DMS79 treated with DMSO at 0.1 percent for 48 hours (cell line): ENCODE results near the gene IL36B.
"Not testable (repeated sequence)": the region's sequence is repeated elsewhere in the genome, so short reads cannot be mapped to it uniquely, and the experiment has no call there.

Experiments used
- DNase-seq: peaks from one replicate; lab custom pipeline; 2025; lab: John Stamatoyannopoulos, UW

IL36B gene

DNA sequence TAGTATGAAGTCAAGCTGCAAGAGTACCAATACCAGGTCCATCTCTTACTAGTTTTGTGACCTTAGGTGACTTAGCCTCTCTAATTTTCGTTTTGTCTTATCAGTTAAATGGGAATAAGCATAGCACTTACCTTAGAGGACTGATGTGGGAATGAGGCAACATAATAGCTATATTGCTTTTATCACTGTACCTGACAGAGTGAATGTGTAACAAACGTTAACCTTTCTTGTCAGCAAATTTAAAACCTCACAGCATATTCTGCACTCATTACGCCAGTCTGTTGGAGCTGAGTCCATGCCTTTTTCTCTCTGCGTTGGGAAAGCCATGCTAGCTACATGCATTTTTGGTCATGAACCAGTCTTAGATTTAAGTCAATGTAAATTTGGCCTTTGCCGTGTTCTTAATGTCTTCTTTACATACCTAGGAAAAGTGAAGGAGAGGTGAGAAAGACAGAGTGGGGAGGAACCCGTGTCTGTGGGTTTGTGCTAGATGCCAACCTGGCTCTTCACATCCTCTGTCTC lies at the start of gene IL36B:
Gene IL36B, minus strand, starts transcription at position 472 of the 522 bp plus-strand sequence.
- DNase-seq, result no peak

DNA sequence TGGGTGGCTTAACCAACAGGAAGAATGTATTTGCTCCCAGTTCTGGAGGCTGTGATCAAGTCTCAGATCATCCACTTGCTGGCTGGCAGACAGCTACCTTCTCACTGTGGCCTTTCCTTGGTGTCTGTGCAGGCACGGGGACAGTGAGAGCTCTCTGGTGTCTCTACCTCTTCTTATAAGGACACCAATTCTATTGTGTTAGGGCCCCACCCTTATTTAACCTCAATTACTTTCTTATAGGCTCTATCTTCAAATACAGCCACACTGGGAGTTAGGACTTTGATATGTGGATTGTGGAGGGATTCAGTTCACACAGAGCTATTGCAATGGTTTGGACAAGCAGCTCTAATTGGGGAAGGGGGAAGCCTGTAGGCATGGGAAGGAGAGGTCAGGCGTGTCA lies 49.5 kb upstream of the IL36B start:
- no peak for DNase-seq

DNA sequence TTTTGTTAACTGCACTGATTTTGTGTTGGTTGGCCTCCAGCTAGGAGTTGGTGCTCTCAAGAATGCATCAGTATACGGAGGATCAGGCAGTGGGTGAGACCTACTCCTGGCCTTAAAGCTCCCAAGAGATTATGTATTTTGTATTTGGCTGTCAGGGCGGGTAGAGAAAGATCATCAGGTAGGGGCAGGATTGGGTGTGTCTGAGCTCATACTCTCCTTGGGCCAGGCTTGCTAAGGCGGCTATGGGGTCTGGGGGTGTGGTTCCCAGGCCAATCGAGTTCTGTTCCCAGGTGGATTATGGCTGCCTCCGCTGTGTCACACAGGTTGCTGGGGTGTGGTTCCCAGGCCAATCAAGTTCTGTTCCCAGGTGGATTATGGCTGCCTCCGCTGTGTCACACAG lies 45.9 kb upstream of the IL36B start:
- no peak for DNase-seq

DNA sequence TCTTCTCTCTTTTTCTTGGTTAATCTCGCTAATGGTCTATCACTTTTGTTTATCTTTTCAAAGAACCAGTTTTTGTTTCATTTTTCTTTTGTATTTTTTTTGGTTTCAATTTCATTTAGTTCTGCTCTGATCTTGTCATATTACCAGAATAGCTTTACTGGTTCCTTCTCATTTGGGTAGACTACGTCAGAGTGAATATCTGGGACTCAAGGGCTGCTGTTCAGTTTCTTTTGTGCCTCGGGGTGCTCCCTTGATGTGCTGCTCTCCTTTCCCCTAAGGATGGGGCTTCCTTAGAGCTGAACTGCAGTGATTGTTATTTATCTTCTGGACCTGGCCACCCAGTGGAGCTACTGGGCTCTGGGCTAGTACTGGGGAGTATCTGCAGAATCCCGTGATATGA lies 45.4 kb upstream of the IL36B start:
- DNase-seq, result no peak

DNA sequence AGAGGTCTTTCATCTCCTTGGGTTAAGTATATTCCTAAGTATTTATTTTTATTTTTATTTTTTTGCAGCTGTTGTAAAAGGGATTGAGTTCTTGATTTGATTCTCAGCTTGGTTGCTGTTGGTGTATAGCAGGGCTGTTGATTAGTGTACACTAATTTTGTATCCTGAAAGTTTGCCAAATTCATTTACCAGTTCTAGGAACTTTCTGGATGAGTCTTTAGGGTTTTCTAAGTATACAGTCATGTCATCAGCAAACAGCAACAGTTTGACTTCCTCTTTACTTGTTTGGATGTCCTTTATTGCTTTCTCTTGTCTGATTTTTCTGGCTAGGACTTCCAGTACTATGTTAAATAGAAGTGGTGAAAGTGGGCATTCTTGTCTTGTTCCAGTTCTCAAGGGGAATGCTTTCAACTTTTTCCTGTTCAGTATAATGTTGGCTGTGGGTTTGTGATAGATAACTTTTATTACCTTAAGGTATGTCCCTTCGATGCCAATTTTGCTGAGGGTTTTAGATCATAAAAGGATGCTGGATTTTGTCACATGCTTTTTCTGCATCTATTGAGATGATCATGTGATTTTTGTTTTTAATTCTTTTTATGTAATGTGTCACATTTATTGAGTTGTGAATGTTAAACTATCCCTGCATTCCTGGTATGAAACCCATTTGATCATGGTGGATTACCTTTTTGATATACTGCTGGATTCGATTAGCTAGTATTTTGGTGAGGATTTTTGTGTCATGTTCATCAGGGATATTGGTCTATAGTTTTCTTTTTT lies 44.4 kb upstream of the IL36B start:
- not testable (repeated sequence) for DNase-seq

DNA sequence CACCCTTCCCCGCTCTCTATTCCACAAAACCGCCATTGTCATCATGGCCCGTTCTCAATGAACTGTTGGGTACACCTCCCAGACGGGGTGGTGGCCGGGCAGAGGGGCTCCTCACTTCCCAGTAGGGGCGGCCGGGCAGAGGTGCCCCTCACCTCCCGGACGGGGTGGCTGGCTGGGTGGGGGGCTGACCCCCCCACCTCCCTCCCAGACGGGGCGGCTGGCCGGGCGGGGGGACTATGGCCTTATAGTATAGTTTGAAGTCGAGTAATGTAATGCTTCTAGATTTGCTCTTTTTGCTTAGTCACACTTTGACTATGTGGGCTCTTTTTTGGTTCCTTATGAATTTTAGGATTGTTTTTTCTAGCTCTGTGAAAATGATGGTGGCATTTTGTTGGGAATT lies 43.6 kb upstream of the IL36B start:
- not testable (repeated sequence) for DNase-seq

DNA sequence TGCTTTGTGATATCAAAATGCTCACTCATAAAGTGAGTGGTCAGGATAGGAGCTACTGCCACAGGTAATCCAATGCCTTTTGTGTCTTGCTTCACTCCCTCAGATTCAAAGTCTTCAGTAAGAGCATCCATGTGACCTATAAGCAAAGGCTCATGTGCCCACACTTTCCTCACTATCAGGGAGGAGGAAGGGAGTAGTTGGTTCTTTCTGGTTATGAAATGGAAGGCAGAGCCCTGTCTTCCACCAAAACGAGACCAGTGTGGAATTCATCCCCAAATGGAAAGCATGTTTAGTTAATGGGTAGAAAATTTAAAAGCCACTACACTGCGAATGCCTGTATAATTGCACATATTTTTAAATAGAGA lies 40.9 kb upstream of the IL36B start:
- no peak for DNase-seq

DNA sequence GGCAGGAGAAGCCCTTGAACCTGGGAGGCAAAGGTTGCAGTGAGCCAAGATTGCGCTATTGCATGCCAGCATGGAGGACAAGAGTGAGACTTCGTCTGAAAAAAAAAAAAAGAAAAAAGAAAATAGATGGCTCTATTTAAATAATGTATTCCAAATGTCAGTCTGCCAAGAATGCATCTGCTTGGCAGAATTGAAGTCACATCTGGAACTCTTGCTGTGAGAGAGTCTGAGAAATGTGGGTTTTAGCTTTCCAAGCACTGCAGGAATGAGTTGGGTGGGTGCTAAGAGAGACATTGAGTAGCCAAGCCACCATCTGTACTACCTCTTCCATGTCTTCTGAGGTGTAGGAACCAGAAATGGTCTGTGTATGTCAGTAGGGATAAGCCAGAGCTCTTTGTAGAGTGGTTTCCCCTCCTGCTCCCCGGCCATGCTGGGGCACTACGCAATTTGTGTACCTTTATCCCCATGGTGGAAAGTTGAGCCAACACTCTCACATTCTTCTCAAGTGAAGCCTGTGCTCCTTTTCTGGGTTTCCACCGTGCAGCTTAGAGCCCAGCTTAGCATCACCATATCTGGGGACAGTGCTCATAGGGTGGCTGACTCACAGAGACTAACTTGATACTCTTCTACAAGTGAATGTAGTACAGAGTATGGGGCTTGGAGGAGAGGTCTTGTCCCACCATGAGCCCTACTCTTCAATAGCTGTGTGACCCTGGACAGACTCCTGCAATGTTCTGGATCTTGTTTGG lies 40.4 kb upstream of the IL36B start:
- no peak for DNase-seq

DNA sequence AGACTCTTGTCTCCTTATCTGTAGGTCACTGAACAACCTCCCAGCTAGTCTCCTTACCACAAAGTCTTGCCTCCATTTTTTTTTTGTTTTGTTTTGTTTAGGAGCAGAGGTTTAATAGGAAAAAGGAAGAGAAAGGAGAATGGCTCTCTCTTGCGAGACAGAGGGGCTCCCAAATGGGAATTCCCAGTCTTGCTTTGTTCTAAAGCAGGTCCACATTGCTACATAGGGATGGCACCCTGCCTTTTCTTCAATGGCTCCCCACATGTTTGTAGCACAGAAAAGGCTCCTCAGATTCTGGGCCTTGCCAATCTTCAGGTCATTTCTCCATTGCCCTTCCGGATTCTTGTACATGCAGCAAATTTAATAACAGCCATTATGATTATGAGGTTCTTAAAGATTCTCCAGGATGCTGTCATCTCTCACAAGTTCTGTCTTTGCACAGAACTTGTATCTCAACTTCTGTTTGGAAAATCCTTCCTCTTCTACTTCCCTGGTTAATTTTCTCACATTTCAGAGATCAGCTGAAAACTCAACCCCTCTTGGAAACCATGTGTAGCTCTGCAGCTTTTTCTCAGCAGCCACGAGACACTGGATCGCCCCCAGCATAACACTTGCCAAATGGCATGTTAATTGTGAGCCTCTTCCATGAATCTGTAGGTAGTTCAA lies 38.7 kb upstream of the IL36B start:
- no peak for DNase-seq

DNA sequence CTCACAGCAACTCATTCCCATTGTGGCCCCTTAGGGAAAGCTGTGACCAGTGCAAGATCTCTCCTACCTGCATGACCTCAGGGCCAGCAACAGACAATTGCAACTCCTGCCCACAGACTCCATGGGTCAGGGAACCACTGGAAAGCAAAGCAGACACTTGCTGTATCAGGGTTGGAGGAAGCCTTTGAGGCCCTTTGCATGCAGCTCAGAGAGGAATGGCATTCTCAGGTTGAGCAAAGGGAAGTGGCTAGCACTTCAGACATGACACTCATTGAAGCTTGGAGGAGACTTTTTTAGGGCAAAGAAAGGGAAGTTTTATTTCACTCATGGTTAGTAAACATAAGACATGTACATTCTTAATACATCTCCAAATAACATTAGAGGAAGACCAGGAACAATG lies 37.2 kb upstream of the IL36B start:
- no peak for DNase-seq

DNA sequence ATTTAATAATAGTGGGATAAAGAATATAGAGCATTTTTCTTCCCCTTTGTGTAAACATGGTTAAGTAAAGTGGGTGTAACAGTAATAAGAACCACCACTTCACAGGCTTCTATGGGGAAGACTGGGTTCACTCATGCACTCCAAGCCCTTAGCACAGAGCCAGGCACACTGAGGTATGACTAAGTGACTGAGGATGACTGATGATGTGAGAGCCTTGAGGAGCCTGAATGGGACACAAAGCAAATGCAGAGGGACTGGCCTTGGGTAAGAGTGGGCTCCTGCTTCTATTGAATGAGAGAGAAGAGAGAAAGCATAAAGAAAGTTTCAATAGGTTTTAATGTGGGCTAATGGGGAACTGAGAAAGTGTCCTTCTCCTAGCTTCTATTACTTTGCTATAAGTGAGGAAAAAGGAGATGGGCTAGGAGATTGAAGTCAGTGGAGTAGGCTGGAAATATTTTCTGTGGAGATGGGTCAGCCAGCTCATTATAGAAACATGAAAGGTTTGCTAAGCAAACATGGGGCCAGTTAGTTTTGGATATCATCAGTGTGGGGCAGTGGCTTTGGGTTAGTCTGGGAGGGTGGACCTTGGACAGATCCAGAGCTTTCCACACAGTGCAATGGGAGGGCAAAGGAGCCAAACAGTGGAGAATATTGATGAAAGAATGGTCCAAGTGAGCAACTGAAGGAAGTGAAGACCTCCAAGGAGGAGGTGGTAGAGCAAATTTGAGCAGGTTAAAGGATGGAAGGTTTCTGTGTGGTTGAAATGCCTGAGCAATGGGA lies 35.7 kb upstream of the IL36B start:
- peak; percentile 9 for DNase-seq

DNA sequence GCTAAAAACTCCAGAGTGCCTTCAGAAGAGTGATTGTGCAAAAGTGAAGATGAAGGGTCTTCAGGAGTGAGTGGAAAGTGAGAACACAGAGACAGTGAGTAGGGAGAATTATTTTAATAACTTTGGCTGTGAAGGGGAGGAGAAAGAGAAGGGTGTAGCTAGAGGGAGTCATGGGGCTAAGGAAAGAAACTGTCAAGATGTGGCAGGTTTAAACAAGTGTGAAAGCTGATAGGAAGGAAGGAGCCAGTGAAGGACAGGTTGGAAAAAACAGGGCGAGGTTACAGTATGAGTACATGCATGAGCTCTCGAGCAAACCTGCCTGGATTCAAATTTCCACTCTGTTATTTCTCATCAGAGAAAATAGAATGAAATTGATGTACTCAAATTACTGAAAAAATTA lies 32.9 kb upstream of the IL36B start:
- DNase-seq, result no peak

DNA sequence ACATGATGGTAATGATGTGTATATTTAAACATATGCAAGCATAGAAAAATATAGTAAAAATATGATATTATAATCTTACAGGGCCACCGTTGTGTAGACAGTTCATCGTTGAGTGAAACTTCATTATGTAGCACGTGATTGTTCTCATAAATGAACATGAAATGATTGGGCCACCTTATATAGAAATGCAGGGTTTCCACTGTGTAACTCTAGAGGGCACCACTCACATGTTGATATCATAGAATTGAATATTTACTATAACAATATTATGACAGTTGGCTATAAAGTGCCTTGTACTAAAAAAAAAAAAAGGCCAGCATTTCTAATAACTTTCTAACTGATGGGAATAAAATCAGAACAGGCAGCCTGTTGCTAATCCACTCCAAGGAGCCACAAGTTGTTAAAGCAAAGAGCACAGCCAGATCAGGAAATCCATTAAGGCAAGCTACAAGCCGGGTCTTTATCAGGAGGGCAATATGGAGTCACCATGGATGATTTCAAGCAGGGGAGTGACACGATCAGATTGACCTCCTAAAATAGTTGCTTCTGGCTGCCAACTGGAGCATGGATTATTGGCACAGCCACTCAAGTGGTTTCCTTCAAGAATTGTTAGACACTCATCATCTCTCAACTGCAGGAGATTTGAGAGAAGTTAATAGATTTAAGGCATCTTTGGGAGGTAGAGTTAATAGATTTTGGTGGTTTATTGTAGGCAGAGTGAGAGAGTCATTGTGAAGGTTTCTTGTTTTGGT lies 31.8 kb upstream of the IL36B start:
- no peak for DNase-seq

DNA sequence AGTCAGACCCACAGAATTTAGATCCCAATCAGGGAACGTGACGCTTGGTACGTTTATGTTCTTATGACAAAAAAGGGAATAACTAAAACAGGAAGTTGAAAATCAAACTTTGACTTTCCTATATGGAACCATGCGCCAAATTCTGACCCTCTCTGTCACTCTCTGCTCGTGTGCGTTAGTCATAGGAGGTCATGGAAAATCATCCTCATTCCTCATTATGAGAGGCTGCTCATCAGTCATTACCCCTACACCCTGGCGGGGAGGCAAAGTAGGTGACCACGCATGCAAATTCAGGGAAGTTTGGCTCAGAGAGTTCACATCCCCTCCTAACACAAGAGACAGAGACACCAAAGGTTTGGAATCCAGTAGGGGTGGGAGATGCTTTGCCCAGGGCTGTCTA lies 30.6 kb upstream of the IL36B start:
- DNase-seq, result no peak

DNA sequence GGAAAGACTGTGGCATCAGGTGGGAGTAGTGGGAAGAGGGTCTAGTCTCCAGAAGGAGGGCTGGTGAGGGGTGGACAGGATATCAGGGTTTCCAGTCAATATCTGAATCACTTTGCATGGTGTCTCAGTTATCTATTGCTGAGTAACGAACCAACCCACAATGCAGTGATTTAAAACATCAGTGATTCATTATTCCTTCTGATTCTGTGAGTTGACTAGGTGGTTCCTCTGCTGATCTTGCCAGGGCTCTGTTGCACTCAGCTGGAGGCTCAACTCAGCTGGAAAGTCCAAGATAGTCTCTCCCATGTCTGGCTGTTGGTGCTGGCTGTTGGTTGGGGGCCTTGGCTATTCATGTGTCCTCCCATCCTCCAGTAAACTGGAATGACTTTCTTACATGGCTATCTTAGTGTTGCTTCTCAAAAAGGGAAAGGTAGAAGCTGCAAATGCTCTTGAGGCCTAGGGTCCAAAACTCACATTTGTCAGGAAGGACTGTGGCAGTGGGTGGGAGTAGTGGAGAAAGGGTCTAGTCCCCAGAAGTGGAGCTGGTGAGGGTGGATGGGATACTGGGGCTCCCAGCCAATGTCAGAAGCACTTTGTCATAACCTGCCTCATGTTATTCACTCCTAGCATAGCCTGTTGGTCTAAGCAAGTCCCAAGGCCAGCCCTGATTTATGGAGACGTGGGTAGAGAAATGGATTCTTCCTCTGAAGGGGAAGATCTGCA lies 29.0 kb upstream of the IL36B start:
- no peak for DNase-seq

DNA sequence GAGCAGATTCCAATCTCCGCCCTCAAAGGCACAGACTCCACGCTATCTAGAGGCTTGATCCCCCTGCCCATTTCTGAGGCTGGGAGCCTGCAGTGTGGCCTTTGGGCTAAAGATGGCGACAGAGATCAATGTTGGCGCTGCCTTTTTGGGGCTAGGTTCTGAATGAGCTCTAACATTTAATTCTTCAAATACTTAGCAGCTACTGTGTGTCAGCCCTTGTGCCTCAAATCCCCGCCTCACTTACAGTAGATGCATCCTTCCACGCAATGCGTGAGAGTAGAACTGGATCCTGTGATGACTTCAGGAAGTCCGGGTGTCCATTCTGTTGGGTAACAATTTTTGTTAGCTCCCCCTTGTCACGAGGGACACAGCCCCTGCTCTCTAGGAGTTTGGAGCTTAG lies 27.5 kb upstream of the IL36B start:
- DNase-seq, result no peak

DNA sequence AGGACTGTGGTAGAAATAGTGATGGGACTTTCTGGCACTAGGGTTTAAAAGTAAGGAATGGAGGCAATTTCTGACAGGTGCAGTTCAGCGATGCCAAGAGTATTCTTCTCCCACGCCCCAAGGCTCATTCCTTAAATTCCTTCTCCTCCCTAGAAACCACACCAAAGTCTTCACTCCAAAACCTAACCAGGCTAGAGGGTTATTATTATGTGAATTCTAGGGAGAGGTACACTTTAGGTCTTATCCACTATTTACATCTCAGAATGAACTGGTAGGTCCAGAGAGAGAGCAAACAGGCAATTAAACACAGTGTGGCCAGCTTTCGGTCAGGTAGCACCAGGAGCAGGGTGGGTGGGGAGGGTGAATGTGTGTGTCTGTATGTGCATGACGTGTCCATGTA lies 26.5 kb upstream of the IL36B start:
- DNase-seq, result no peak

DNA sequence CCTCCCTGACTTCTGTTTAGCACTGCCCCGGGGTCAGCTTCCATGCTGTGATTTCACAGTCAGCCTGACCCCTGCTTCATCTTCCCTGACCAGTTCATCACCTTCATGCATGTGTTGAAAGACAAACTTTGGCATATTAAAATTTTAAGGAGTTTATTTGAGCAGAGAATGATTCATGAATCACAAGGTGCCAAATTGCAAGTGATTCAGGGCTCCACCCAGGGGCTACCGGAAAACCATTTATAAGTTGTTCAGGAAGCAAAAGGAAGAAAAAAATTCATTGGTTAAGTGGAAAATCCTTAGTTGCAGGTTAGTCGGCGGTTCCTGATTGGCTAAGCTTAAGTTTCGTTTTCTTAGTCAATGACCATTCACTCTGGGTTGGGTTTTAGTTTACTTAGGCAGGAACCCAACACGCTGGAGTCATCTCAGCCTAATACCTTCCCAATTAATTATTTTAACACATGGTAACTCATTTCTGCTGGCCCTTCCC lies 25.7 kb upstream of the IL36B start:
- peak; percentile 32 for DNase-seq

DNA sequence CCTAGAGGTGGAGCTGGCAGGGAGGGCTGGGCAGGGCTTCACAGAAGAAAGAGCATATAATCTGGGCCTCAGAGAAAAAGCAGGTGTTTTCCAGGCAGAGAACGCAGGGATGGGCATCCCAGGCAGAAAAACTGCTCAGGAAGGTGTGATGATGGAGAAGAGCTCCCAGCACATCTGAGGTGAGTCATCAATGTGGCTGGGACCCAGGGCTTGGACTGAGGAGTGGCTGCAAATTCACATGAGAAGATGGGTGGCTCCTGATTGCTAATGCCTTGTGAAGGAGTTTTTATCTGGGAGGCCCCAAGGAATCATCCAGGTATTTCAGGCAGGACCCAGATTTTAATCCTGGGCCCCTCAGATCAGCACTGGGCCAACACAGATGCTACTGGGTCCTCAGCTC lies 25.3 kb upstream of the IL36B start:
- no peak for DNase-seq

DNA sequence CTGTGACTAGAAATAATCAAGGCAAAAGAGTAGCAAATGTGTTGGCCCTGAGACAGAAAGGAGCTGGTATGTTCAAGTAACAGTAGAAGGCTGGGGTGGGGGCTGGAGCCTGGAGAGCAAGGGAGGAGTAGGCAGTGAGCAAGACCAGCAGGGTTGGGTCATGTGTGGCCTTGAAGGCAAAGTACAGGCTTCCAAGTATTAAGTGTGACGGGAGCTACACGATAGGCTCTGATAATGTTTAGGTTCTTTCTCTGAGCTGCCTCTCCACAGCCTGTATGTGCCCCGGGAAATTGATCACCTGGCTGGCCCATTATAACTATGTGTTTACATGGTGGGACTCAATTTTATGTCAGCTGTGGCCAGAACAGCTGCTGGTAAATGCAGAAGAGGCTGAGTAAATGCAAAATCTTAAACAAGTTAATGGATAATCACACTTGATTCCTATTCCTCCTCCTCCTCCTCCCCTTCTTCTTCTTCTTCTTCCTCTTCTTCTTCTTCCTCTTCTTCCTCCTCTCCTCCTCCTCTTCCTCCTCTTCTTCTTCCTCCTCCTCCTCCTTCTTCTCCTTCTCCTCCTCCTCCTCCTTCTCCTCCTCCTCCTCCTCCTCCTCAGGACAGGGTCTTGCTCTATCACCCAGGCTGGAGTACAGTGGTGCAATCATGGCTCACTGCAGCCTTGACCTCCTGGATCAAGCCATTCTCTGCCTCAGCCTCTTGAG lies 24.4 kb upstream of the IL36B start:
- no peak for DNase-seq
